ENCODE measurements around the gene PDLIM4. TPM values are rescaled to one million over a fixed set of nuclear protein-coding genes. Genes with fewer than 3 reads are reported as not detected.

PDLIM4 gene
- 35.8 and 47.2 TPM in 2 replicates for total RNA-seq (2021)
- percentile 52 among the genes with signal in this experiment for Bru-seq, nascent RNA
- BruChase-seq, experiment 1, labeled RNA remaining after a 2-hour chase, result percentile 59 among the genes with signal in this experiment
- percentile 68 among the genes with signal in this experiment for BruChase-seq, experiment 2, labeled RNA remaining after a 6-hour chase
- long read RNA-seq, transcript PDLIM4-201 (7 exons, 2,282 nt), result major isoform, 111 of 122 reads
- long read RNA-seq, partial matches to known transcripts, result 2 of 122 reads
- long read RNA-seq, other reads (novel, unspliced or antisense), result 5 of 122 reads

- Histone ChIP-seq H3K4me1 (replicated peaks; ENCODE audit: insufficient read depth) (peaks cover 26% of the 10 kb centered on the region), H3K4me2 (peak within 1 kb of the TSS; percentile 71), H2AFZ (peak within 1 kb of the TSS; percentile 80), H3K9me3 (ENCODE audit: insufficient read depth, low read depth) (no peaks in the 10 kb centered on the region), H3K27ac (no peak within 1 kb of the TSS), H3K36me3 (ENCODE audit: low read depth) (no peaks in the 10 kb centered on the region), H4K20me1 (ENCODE audit: insufficient read depth) (no peaks in the 10 kb centered on the region), H3K4me3 (peak within 1 kb of the TSS; percentile 51; the same call in 1 of the 2 replicates), H3K9me2 (ENCODE audit: insufficient read depth) (no peaks in the 10 kb centered on the region), H3K27me3 (ENCODE audit: insufficient read depth, low read depth) (0 out of 2 replicates have a peak, but pooled peaks cover 3% of the 10 kb centered on the region), H3F3A (ENCODE audit: insufficient read depth, low read depth) (no peaks in the 10 kb centered on the region; the same call in 1 of the 2 replicates), H3K79me2 (ENCODE audit: low read depth) (no peaks in the 10 kb centered on the region)
- DNase-seq, result peak in 1 of 2 experiments; percentile 45
- BruUV-seq (replicated peaks), result no TSS peak
- intact Hi-C loops (cut with micrococcal nuclease; ENCODE audit: unreplicated experiment), result no loop called here
- TF ChIP-seq EZH2 (IDR thresholded peaks at IDR 0.05; ENCODE audit: low read depth) (no peak), CTCF (conservative IDR thresholded peaks at IDR 0.05) (no peak)
- CTCF ChIA-PET, result no interaction called here
- POLR2A ChIA-PET (ENCODE audit: unreplicated experiment), result no interaction called here
These were observed at the start of gene PDLIM4 for GRCh38 chr5:132257131-132258101. Gene PDLIM4 (plus strand): TSS chr5:132257696. CDS start chr5:132257735, 39 bp downstream.

DNA sequence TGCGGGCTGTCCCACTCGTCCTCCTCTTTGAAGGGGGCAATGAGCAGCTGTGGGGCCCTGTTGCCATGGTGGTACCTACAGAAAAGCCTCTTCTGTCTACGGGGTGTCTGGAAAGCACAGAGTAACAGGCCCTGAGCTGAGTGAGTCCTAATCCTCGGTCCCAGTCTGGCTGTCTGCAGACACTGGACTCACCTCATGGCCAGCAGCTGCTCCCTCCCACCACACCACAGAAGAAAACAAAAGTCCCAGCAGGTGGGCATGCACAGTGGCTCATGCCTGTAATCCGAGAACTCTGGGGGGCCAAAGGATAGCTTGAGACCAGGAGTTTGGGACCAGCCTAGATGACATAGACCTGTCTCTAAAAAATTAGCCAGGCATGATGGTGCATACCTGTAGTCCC, 49.7 kb upstream of the PDLIM4 start:
- Histone ChIP-seq H2AFZ (no peak overlapping the region), H3K9me2 (ENCODE audit: insufficient read depth) (no peaks in the 10 kb centered on the region), H3K79me2 (ENCODE audit: low read depth) (no peaks in the 10 kb centered on the region), H3K27ac (no peak overlapping the region), H4K20me1 (ENCODE audit: insufficient read depth) (no peaks in the 10 kb centered on the region), H3K4me2 (no peak overlapping the region), H3K4me1 (replicated peaks; ENCODE audit: insufficient read depth) (no peaks in the 10 kb centered on the region), H3K27me3 (ENCODE audit: insufficient read depth, low read depth) (no peaks in the 10 kb centered on the region), H3F3A (ENCODE audit: insufficient read depth, low read depth) (no peaks in the 10 kb centered on the region), H3K9me3 (ENCODE audit: insufficient read depth, low read depth) (no peaks in the 10 kb centered on the region), H3K36me3 (ENCODE audit: low read depth) (no peaks in the 10 kb centered on the region), H3K4me3 (no peak overlapping the region)
- ChIA-PET POLR2A (ENCODE audit: unreplicated experiment) (no interaction called here), CTCF (no interaction called here)
- intact Hi-C loops (cut with micrococcal nuclease; ENCODE audit: unreplicated experiment), result no loop called here
- BruUV-seq (replicated peaks), result no TSS peak
- TF ChIP-seq CTCF (conservative IDR thresholded peaks at IDR 0.05) (no peak), EZH2 (IDR thresholded peaks at IDR 0.05; ENCODE audit: low read depth) (no peak)
- peak in 1 of 2 experiments; percentile 32 for DNase-seq

GRCh38 chr5:132209131-132209530, 48.4 kb upstream of the PDLIM4 start:
- CTCF ChIA-PET, result no interaction called here
- intact Hi-C loops (cut with micrococcal nuclease; ENCODE audit: unreplicated experiment), result no loop called here
- no peaks in the 10 kb centered on the region for H3K36me3 ChIP-seq (ENCODE audit: low read depth)
- no peak for TF ChIP-seq CTCF (conservative IDR thresholded peaks at IDR 0.05)
- no peak for TF ChIP-seq EZH2 (IDR thresholded peaks at IDR 0.05; ENCODE audit: low read depth)
- no peaks in the 10 kb centered on the region for H3K4me1 ChIP-seq (replicated peaks; ENCODE audit: insufficient read depth)
- DNase-seq, result peak in 1 of 2 experiments; percentile 26
- no peaks in the 10 kb centered on the region for H3K9me3 ChIP-seq (ENCODE audit: insufficient read depth, low read depth)
- H4K20me1 ChIP-seq (ENCODE audit: insufficient read depth), result no peaks in the 10 kb centered on the region
- no peak overlapping the region for H3K4me3 ChIP-seq
- H3F3A ChIP-seq (ENCODE audit: insufficient read depth, low read depth), result no peaks in the 10 kb centered on the region
- POLR2A ChIA-PET (ENCODE audit: unreplicated experiment), result no interaction called here
- H3K27me3 ChIP-seq (ENCODE audit: insufficient read depth, low read depth), result no peaks in the 10 kb centered on the region
- H3K9me2 ChIP-seq (ENCODE audit: insufficient read depth), result no peaks in the 10 kb centered on the region
- no peaks in the 10 kb centered on the region for H3K79me2 ChIP-seq (ENCODE audit: low read depth)
- no peak overlapping the region for H3K27ac ChIP-seq
- H3K4me2 ChIP-seq, result no peak overlapping the region
- no peak overlapping the region for H2AFZ ChIP-seq
- BruUV-seq (replicated peaks), result no TSS peak
